Adrenal gland (tissue), 5 donors: ENCODE measurements around the gene YY1.

ENCODE experiments used
- CTCF ChIP-seq, 6 experiments: fragments of 450-650 bp in 4 of 6; fragments of 200-600 bp in 2 of 6; sonication (generic) in 1 of 6; IDR thresholded peaks; 1 replicate in 5 of 6; 2 replicates in 1 of 6; pipeline versions ENCODE4 v1.5.1 to v1.8.0; 2016 to 2021; ENCODE audit warnings: antibody characterized with exemption in 6 of 6, mild to moderate bottlenecking in 2 of 6, moderate library complexity in 1 of 6
- POLR2A ChIP-seq, 2 donors: fragments of 450-650 bp; IDR thresholded peaks; one replicate each; pipeline ENCODE4 v1.6.1; 2017; ENCODE audit warnings: antibody characterized with exemption in 2 of 2, mild to moderate bottlenecking in 2 of 2, moderate library complexity in 1 of 2
- donor health status: DM: no; HTN: no; CAD: no.

GRCh38 chr14:100306998-100307765 is 68.2 kb downstream of the YY1 start:
- TF ChIP-seq CTCF (IDR thresholded peaks at IDR 0.05): no peak
- TF ChIP-seq POLR2A (IDR thresholded peaks at IDR 0.05): peak in 1 of 2 donors; percentile 7
